Cardiac fibroblast (primary cell): ENCODE results near the gene FAF1.
A peak's percentile ranks its signal among the peaks of the same experiment; 100 is the strongest.

Experiments
- DNase-seq, 2 donors: peaks; one replicate each; pipeline versions ENCODE4 v3.0.0 to v3.0.0-alpha.2; 2010; ENCODE audit warnings: low read depth in 2 of 2
- H3K4me3 ChIP-seq, 2 donors: replicated peaks in 1 of 2; 1 replicate in 1 of 2; 2 replicates in 1 of 2; pipeline ENCODE4 v1.5.1; 2011; ENCODE audit warnings: low read depth in 2 of 2, low read length in 2 of 2, mild to moderate bottlenecking in 2 of 2, moderate library complexity in 1 of 2
- TF ChIP-seq, protein P1 (sequence below): IDR thresholded peaks from one replicate; pipeline ENCODE4 v1.5.1; 2011; ENCODE audit warnings: low read depth, mild to moderate bottlenecking, low read length, inconsistent platforms

The FAF1 gene

DNA sequence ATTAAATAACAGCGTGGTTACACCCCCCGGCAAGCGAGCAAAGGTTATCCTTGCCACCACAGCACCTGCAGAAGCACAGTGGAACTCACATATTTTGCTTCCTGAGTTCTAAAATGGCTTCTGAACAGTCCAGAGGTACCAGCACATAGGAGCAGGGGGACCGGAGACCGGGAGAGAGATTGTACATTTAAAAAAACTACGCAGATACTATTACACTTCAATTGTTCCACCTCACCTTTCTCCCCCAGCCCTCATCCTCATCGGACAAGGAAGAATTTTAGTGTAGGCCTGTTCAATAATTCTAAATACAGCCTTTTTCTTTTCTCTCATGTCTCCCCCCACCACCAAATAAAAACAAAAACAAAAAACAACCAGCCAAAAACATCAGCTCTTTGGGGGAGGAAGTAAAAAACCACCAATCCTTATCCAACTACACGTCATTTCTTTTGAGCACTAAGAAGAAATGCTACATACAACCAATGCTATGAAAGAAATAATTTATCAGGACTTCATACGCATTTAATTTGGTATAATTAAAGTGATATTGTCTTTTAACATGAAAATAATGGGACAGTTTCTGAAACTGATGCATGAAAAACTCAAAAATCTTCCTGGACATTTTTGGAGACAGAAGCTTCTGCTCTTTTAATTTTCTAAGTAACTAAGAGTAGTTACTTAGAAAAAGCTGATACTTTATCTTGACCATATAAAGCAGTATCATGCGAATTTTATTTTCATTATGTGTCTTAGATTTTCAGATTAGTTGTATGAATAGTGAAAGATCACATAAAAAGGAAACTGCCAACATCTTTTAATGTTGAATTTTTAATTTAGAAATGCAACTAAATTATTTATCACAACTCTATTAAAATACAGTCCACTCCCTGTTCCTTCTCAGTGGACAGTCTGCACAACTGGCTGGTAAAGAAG is 19.1 kb upstream of the FAF1 start:
- TF ChIP-seq, protein P1, sequence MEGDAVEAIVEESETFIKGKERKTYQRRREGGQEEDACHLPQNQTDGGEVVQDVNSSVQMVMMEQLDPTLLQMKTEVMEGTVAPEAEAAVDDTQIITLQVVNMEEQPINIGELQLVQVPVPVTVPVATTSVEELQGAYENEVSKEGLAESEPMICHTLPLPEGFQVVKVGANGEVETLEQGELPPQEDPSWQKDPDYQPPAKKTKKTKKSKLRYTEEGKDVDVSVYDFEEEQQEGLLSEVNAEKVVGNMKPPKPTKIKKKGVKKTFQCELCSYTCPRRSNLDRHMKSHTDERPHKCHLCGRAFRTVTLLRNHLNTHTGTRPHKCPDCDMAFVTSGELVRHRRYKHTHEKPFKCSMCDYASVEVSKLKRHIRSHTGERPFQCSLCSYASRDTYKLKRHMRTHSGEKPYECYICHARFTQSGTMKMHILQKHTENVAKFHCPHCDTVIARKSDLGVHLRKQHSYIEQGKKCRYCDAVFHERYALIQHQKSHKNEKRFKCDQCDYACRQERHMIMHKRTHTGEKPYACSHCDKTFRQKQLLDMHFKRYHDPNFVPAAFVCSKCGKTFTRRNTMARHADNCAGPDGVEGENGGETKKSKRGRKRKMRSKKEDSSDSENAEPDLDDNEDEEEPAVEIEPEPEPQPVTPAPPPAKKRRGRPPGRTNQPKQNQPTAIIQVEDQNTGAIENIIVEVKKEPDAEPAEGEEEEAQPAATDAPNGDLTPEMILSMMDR, result no peak
- H3K4me3 ChIP-seq, result peak overlapping the region in 1 of 2 donors; percentile 80
- DNase-seq, result peak in 1 of 2 donors; percentile 58

- peak overlapping the region; percentile 70 to 80 for H3K4me3 ChIP-seq
- TF ChIP-seq, protein P1, result no peak
- DNase-seq, result peak; percentile 61 to 68
These were observed 18.2 kb upstream of the FAF1 start for GRCh38 chr1:50978144-50978851.

DNA sequence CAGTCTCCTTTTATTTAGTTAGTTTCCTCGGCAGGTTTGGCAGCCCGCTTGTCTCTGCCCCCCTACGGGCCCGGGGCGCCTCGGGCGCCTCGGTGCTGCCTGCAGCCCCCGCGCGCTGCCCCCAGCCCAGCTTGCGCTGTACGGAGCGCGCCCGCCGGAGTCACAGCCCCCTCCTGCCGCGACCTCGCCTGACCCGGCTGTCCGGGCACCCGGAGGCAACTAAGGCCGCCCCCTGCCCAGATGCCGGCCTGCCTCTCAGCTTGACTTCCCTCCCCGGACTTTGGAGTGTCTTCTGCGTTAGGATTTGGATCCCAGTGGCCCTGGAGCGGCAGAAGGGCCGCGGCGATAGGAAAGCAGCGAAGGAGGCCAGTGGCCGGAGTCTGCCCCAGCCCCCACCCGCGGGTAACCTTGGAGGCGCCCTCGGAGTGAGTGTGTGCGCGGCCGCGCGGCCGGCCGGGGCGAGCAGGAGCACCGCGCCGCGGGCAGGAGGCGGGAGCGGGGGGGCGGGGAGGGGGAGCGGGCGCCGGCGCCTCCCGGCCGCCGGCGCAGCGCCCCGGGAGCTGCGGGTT is 17.6 kb upstream of the FAF1 start:
- TF ChIP-seq, protein P1, result no peak
- peak overlapping the region; percentile 79 to 80 for H3K4me3 ChIP-seq
- peak; percentile 60 to 68 for DNase-seq

DNA sequence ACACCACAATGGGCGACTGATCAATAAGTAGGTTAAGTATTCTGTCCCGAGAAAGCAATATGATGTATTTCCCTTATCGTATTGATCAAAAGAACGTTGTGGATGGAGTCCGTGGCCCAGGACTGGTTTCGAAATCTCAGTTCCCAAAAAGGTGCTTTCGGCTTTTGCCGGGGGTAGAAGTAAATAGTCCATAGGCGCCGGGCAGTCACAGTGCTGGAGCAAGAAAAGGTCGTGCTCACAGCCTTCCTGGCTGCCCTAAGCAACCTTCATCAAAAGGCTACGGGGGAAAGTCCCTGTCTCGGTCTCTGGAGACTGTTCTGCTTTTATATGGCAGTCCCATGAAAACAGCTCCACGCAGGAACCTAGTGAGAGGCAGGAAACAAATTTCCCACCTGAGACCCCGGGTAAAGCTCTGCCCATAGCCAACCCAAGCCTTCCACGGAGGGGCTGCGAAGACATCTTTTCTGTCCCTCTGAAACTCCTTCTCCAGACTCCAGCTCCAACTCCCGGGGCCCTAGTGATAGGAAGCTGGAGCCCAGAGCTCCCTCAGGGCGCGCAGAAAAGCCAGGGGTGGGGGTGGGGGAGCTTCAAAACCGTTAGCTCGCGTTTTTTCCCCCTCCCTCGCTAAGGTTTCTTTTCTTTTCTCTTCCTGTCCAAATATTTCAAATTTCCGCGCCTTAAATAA is 17.0 kb upstream of the FAF1 start:
- peak overlapping the region; percentile 79 to 80 for H3K4me3 ChIP-seq
- DNase-seq, result peak; percentile 51 to 69
- TF ChIP-seq, protein P1, result no peak

DNA sequence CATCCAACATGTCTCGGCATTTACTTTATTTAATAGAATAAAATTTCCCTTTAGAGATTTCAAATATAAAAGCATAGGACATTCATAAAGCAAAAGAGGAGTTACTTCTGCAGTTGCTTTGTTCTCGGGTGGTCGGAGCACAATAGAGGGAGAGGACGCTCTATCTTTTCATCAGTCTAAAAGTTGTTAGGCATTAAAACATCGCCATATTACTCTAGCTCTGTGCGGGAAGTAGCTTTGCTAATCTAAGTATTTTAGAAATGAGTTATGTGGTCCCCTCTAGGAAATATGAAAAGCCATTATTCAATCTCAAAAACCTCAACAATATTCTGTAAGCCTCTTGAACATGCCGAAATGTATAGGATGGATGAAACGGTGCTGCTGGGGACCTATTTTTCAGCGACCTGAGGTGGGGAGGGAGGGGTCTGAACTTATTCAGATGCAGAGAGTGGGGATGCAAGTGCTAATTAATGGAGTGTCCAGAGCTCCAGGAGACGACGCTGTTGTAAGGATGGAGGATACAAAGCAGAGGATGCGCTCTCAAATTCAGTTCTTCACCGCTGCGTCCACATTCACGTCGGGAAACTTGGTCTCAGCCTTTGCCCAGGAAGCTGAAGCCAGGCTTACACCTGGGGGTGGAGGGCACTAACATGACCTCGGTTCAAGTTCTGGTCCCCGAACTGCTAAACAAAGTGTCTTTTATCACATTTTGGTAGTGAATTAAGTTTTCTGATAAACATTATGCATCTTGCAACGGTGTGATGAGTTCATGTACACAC is 16.2 kb upstream of the FAF1 start:
- H3K4me3 ChIP-seq, result peak overlapping the region; percentile 79 to 80
- no peak for DNase-seq
- TF ChIP-seq, protein P1, result no peak

DNA sequence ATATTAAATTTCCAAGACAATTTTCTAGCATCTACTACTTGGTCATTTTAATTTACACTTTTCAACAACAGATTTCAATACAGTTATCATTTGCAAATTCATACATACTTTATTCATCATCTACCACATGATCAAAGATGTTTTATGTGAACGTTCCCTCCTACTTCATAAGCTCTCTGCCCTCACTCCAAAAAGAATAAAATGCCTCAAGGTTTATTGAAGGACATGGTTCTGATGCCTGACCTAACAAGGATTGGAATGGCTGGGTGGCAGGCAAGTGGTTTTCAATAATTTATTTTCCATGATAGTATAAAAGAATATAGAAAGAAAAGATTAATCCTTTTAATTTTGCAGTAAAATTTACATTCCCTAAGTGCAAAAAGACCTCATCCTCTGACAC is 15.4 kb upstream of the FAF1 start:
- TF ChIP-seq, protein P1, result no peak
- H3K4me3 ChIP-seq, result no peak overlapping the region
- no peak for DNase-seq
